KMS-11 (cell line): ENCODE results near the gene GALE.

ENCODE experiments used
- H2AFZ ChIP-seq: fragments of 200-600 bp; sonication (generic); 2 replicates; pipeline ENCODE4 v1.6.1; 2016; ENCODE audit warnings: antibody characterized with exemption, mixed run types, low read depth
- H3K27ac ChIP-seq: fragments of 200-600 bp; sonication (generic); 2 replicates; pipeline ENCODE4 v1.6.1; 2016; ENCODE audit warnings: mild to moderate bottlenecking, mixed run types
- H3K27me3 ChIP-seq: fragments of 200-600 bp; sonication (generic); 2 replicates; pipeline ENCODE4 v1.6.1; 2017; ENCODE audit warnings: mild to moderate bottlenecking, low read depth, mixed run types, moderate library complexity; ENCODE audit not compliant: insufficient read depth
- H3K36me3 ChIP-seq: fragments of 200-600 bp; sonication (generic); 2 replicates; pipeline ENCODE4 v1.6.1; 2017; ENCODE audit warnings: mild to moderate bottlenecking, mixed run types; ENCODE audit not compliant: insufficient read depth
- H3K4me1 ChIP-seq: fragments of 200-600 bp; sonication (generic); 2 replicates; pipeline ENCODE4 v1.6.1; 2016; ENCODE audit warnings: mild to moderate bottlenecking, low read depth, mixed run types; ENCODE audit not compliant: poor library complexity, severe bottlenecking
- H3K4me2 ChIP-seq: fragments of 200-600 bp; sonication (generic); 2 replicates; pipeline ENCODE4 v1.7.0; 2016; ENCODE audit warnings: mild to moderate bottlenecking, mixed run types
- H3K4me3 ChIP-seq: fragments of 200-600 bp; sonication (generic); IDR thresholded peaks from 2 replicates; pipeline ENCODE4 v1.6.1; 2017; ENCODE audit warnings: low read depth, low read length, mixed read lengths; ENCODE audit not compliant: insufficient read depth
- H3K79me2 ChIP-seq: fragments of 200-600 bp; sonication (generic); 2 replicates; pipeline ENCODE4 v1.6.1; 2016; ENCODE audit warnings: low read depth, mixed run types; ENCODE audit not compliant: insufficient read depth
- H3K9ac ChIP-seq: fragments of 200-600 bp; sonication (generic); 2 replicates; pipeline ENCODE4 v1.6.1; 2016; ENCODE audit warnings: mild to moderate bottlenecking, mixed run types
- H4K20me1 ChIP-seq: fragments of 200-600 bp; sonication (generic); 2 replicates; pipeline ENCODE4 v1.6.1; 2016; ENCODE audit warnings: mild to moderate bottlenecking, mixed run types; ENCODE audit not compliant: insufficient read depth
- TF ChIP-seq, protein P1 (sequence below): fragments of 200-600 bp; sonication (generic); conservative IDR thresholded peaks from 2 replicates; pipeline ENCODE4 v1.6.1; 2017; ENCODE audit warnings: low read depth, mild to moderate bottlenecking, antibody characterized with exemption, low read length, moderate library complexity, mixed read lengths

GALE gene

DNA sequence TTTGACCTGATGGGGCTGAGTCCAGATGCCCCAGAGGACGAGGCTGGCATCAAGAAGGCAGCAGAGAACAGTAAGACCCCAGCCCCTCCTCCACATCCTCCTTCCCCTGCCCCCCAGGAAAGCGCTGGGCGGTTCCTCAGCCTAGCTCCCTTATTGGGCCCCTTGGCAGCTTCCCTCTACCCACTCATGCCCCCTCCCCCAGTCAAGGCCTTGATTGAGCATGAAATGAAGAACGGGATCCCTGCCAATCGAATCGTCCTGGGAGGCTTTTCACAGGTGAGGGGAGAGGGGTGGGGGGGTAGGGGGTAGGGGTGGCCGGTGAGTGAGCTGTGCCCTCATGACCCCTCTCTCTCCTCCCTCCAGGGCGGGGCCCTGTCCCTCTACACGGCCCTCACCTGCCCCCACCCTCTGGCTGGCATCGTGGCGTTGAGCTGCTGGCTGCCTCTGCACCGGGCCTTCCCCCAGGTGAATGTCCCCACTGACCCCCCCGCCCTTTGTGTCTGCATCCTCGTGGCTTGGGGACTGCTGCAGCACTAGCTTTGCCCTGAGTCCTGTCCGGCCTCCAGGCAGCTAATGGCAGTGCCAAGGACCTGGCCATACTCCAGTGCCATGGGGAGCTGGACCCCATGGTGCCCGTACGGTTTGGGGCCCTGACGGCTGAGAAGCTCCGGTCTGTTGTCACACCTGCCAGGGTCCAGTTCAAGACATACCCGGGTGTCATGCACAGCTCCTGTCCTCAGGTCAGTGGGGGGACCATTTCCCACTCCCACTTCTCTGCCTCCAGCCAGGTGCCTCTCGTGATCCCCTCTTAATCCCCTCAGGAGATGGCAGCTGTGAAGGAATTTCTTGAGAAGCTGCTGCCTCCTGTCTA lies 6.5 kb downstream of the GALE start:
- Histone ChIP-seq H3K4me1 (peaks cover 14% of the 10 kb centered on the region), H3K79me2 (peaks cover 20% of the 10 kb centered on the region; the same call in 1 of the 2 replicates), H3K4me3 (no peak overlapping the region), H3K4me2 (no peak overlapping the region), H3K9ac (no peak overlapping the region), H4K20me1 (no peaks in the 10 kb centered on the region), H3K27me3 (no peaks in the 10 kb centered on the region), H2AFZ (no peak overlapping the region), H3K36me3 (no peaks in the 10 kb centered on the region), H3K27ac (no peak overlapping the region)
- TF ChIP-seq, protein P1, sequence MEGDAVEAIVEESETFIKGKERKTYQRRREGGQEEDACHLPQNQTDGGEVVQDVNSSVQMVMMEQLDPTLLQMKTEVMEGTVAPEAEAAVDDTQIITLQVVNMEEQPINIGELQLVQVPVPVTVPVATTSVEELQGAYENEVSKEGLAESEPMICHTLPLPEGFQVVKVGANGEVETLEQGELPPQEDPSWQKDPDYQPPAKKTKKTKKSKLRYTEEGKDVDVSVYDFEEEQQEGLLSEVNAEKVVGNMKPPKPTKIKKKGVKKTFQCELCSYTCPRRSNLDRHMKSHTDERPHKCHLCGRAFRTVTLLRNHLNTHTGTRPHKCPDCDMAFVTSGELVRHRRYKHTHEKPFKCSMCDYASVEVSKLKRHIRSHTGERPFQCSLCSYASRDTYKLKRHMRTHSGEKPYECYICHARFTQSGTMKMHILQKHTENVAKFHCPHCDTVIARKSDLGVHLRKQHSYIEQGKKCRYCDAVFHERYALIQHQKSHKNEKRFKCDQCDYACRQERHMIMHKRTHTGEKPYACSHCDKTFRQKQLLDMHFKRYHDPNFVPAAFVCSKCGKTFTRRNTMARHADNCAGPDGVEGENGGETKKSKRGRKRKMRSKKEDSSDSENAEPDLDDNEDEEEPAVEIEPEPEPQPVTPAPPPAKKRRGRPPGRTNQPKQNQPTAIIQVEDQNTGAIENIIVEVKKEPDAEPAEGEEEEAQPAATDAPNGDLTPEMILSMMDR, result no peak

DNA sequence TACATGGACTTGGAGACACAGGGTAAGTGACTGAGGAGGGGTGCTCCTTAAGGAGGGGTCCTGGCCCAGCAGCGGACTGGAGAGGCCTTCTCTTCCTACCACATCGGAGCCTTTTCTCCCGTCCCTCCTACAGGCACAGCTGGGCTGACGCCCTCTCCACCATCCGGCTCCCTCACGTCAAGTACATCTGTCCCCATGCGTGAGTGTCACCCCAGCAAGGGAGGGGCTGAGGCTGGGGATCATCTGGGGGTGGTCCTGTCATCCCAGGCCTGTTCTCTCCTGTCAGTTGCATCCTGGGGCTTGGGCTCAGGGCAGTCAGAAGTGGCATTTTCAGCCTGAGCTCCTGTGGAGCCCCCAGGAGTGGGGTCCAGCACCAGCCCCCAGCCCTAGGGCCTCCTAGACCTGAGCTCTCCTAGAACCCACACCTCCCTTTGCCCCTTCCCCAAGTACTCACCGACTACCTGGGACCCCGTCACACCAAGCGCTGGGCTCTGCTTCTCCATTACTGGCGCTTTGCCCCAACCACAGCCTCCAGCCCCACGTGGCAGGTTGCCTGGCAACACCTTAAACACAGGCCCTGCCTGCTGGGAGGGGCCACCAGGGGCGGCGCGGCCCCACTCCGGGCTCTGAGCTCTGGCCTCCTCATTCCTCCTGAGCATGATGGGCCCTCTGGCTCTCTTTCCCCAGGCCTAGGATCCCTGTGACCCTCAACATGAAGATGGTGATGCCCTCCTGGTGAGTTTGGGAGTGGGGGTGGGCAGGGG lies 7.4 kb downstream of the GALE start:
- Histone ChIP-seq H3K4me3 (no peak overlapping the region), H3K27ac (no peak overlapping the region)

DNA sequence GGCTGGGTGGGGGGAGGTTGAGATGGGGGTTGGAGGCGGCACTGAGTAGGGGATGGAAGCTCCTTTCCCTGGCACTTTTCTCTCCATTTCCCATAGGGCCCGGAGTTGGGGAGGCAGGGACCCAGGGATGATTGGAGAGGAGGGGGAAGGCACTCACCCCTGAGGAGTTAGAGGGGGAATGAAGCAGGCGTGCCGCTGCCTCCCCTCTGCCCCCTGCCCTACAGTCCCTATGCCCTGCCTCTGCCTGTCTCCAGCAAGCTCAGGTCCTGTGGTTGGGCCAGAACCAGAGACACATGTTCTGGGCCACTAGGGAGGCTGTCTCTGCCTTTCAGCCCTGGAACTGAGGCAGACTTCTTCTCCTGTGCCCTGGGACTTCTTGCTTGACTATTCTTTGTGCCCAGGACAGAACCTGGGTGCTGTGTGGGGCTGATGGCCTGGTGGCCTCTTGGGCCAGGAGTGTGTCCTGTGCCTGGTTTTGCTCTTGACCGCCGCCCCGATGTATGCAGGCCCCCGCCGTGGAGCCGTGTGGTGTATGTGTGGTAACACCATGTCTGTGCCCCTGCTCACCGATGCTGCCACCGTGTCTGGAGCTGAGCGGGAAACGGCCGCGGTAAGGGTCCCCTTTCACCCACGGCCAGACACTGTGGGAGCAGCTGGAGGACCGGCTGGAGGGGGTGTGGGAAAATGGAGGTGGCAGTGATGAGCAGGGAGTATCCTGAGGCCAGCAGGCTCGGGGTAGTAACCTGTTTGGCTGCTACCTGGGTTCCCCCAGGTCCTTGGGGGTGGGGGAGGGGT lies 8.2 kb downstream of the GALE start:
- no peak overlapping the region for H2AFZ ChIP-seq
- no peaks in the 10 kb centered on the region for H4K20me1 ChIP-seq
- H3K9ac ChIP-seq, result no peak overlapping the region
- H3K4me1 ChIP-seq, result peaks cover 14% of the 10 kb centered on the region
- peak overlapping the region; percentile 39; the same call in 1 of the 2 replicates for H3K4me2 ChIP-seq
- no peaks in the 10 kb centered on the region for H3K36me3 ChIP-seq
- H3K4me3 ChIP-seq, result no peak overlapping the region
- no peak overlapping the region for H3K27ac ChIP-seq
- TF ChIP-seq, protein P1, result no peak
- H3K79me2 ChIP-seq, result peaks cover 20% of the 10 kb centered on the region; the same call in 1 of the 2 replicates
- H3K27me3 ChIP-seq, result no peaks in the 10 kb centered on the region

More for the DNA sequence above, 7.4 kb downstream of the GALE start:
- Histone ChIP-seq H4K20me1 (no peaks in the 10 kb centered on the region), H3K79me2 (peaks cover 20% of the 10 kb centered on the region; the same call in 1 of the 2 replicates), H3K4me1 (peaks cover 14% of the 10 kb centered on the region), H3K27me3 (no peaks in the 10 kb centered on the region), H2AFZ (no peak overlapping the region), H3K36me3 (no peaks in the 10 kb centered on the region), H3K9ac (no peak overlapping the region), H3K4me2 (no peak overlapping the region)
- TF ChIP-seq, protein P1, result no peak

DNA sequence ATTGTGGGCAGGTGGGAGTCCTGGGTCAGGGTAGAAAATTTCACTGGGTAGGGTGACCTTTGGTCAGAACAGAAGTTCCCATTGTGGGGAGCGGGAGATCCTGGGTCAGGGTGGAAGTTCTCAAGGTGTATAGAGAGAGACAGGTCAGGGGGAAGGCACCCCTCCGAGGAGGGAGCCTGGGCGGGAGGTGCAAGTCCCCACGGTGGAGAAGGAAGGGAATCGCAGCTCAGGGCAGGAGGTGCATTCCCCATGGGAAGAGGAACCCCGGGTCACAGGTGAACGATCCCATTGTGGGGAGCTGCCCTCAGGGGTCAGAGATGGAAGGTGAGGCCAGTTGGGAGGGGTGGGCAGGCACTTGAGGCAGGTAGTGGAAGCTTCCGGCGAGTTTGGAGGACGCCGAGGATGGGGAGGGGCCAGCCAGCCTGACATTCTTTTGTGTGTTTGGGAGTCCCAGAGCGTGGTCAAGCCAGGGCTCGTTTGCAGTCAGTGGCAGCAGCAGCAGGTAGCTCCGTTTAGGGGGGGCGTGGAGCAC lies 9.0 kb downstream of the GALE start:
- no peak overlapping the region for H3K27ac ChIP-seq
- no peaks in the 10 kb centered on the region for H4K20me1 ChIP-seq
- peak overlapping the region; percentile 59; the same call in 1 of the 2 replicates for H2AFZ ChIP-seq
- peaks cover 20% of the 10 kb centered on the region; the same call in 1 of the 2 replicates for H3K79me2 ChIP-seq
- H3K4me3 ChIP-seq, result peak overlapping the region; percentile 38
- TF ChIP-seq, protein P1, result no peak
- H3K4me2 ChIP-seq, result peak overlapping the region; percentile 49
- no peaks in the 10 kb centered on the region for H3K27me3 ChIP-seq
- peaks cover 14% of the 10 kb centered on the region for H3K4me1 ChIP-seq
- H3K36me3 ChIP-seq, result no peaks in the 10 kb centered on the region
- H3K9ac ChIP-seq, result peak overlapping the region; percentile 59
